Measurements from ENCODE around the gene SERPINE1. TPM values are rescaled to one million over a fixed set of nuclear protein-coding genes. Genes with fewer than 3 reads are reported as not detected.

Gene SERPINE1
- total and polyA plus RNA-seq, 2 of the 13 experiments (the other 11 are each of a cell fraction or from before 2014, with no cell fraction given), result 21.2 to 1,576 TPM

- TF ChIP-seq, protein P1, sequence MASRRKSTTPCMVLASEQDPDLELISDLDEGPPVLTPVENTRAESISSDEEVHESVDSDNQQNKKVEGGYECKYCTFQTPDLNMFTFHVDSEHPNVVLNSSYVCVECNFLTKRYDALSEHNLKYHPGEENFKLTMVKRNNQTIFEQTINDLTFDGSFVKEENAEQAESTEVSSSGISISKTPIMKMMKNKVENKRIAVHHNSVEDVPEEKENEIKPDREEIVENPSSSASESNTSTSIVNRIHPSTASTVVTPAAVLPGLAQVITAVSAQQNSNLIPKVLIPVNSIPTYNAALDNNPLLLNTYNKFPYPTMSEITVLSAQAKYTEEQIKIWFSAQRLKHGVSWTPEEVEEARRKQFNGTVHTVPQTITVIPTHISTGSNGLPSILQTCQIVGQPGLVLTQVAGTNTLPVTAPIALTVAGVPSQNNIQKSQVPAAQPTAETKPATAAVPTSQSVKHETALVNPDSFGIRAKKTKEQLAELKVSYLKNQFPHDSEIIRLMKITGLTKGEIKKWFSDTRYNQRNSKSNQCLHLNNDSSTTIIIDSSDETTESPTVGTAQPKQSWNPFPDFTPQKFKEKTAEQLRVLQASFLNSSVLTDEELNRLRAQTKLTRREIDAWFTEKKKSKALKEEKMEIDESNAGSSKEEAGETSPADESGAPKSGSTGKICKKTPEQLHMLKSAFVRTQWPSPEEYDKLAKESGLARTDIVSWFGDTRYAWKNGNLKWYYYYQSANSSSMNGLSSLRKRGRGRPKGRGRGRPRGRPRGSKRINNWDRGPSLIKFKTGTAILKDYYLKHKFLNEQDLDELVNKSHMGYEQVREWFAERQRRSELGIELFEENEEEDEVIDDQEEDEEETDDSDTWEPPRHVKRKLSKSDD (CRISPR knock-in tag; IDR thresholded peaks at IDR 0.05; ENCODE audit: low read depth), result no peak
- TF ChIP-seq MAFG (CRISPR knock-in tag; IDR thresholded peaks at IDR 0.05) (no peak), ZNF207 (IDR thresholded peaks at IDR 0.05; ENCODE audit: borderline replicate concordance) (no peak), TCF7 (IDR thresholded peaks at IDR 0.05; ENCODE audit: low read depth) (no peak), CHCHD3 (CRISPR knock-in tag; IDR thresholded peaks at IDR 0.05) (0 out of 2 replicates have a peak, but pooled peaks have one; percentile 62), NR3C1 (CRISPR knock-in tag; IDR thresholded peaks at IDR 0.05) (no peak), DNMT3B (CRISPR knock-in tag; conservative IDR thresholded peaks at IDR 0.05) (no peak), ADNP (CRISPR knock-in tag; IDR thresholded peaks at IDR 0.05) (no peak), ZNF564 (CRISPR knock-in tag; IDR thresholded peaks at IDR 0.05) (0 out of 2 replicates have a peak, but pooled peaks have one; percentile 17), MLLT10 (CRISPR knock-in tag; IDR thresholded peaks at IDR 0.05) (no peak), ZNF10 (CRISPR knock-in tag; IDR thresholded peaks at IDR 0.05; ENCODE audit: borderline replicate concordance, low read depth) (no peak), JUNB (CRISPR knock-in tag; IDR thresholded peaks at IDR 0.05; ENCODE audit: borderline replicate concordance) (no peak), TP53 (CRISPR knock-in tag; conservative IDR thresholded peaks at IDR 0.05) (no peak), ZNF136 (CRISPR knock-in tag; IDR thresholded peaks at IDR 0.05; ENCODE audit: low read depth) (no peak), RARG (CRISPR knock-in tag; IDR thresholded peaks at IDR 0.05; ENCODE audit: low read depth) (no peak), IRF2 (CRISPR knock-in tag; IDR thresholded peaks at IDR 0.05) (peak; percentile 100), MEF2D (CRISPR knock-in tag; IDR thresholded peaks at IDR 0.05) (peak; percentile 34; the same call in 1 of the 2 replicates), ZNF12 (CRISPR knock-in tag; IDR thresholded peaks at IDR 0.05) (0 out of 2 replicates have a peak, but pooled peaks have one; percentile 33), ZKSCAN1 (IDR thresholded peaks at IDR 0.05; ENCODE audit: low read length) (no peak), DR1 (CRISPR knock-in tag; IDR thresholded peaks at IDR 0.05) (no peak)
- TF ChIP-seq, protein P2, sequence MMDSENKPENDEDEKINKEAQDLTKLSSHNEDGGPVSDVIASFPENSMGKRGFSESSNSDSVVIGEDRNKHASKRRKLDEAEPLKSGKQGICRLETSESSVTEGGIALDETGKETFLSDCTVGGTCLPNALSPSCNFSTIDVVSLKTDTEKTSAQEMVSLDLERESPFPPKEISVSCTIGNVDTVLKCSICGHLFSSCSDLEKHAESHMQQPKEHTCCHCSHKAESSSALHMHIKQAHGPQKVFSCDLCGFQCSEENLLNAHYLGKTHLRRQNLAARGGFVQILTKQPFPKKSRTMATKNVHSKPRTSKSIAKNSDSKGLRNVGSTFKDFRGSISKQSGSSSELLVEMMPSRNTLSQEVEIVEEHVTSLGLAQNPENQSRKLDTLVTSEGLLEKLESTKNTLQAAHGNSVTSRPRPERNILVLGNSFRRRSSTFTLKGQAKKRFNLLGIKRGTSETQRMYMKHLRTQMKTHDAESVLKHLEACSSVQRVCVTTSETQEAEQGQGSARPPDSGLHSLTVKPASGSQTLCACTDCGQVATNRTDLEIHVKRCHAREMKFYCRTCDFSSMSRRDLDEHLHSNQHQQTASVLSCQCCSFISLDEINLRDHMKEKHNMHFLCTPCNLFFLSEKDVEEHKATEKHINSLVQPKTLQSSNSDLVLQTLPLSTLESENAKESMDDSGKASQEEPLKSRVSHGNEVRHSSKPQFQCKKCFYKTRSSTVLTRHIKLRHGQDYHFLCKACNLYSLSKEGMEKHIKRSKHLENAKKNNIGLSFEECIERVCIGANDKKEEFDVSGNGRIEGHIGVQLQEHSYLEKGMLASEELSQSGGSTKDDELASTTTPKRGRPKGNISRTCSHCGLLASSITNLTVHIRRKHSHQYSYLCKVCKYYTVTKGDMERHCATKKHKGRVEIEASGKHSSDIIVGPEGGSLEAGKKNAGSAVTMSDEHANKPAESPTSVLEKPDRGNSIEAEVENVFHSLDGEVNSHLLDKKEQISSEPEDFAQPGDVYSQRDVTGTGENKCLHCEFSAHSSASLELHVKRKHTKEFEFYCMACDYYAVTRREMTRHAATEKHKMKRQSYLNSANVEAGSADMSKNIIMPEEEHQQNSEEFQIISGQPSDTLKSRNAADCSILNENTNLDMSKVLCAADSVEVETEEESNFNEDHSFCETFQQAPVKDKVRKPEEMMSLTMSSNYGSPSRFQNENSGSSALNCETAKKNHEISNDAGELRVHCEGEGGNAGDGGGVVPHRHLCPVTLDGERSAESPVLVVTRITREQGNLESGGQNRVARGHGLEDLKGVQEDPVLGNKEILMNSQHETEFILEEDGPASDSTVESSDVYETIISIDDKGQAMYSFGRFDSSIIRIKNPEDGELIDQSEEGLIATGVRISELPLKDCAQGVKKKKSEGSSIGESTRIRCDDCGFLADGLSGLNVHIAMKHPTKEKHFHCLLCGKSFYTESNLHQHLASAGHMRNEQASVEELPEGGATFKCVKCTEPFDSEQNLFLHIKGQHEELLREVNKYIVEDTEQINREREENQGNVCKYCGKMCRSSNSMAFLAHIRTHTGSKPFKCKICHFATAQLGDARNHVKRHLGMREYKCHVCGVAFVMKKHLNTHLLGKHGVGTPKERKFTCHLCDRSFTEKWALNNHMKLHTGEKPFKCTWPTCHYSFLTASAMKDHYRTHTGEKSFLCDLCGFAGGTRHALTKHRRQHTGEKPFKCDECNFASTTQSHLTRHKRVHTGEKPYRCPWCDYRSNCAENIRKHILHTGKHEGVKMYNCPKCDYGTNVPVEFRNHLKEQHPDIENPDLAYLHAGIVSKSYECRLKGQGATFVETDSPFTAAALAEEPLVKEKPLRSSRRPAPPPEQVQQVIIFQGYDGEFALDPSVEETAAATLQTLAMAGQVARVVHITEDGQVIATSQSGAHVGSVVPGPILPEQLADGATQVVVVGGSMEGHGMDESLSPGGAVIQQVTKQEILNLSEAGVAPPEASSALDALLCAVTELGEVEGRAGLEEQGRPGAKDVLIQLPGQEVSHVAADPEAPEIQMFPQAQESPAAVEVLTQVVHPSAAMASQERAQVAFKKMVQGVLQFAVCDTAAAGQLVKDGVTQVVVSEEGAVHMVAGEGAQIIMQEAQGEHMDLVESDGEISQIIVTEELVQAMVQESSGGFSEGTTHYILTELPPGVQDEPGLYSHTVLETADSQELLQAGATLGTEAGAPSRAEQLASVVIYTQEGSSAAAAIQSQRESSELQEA (CRISPR knock-in tag; IDR thresholded peaks at IDR 0.05; ENCODE audit: not compliant biosample characterization), result no peak
Measured at GRCh38 chr7:101085162-101085964, 41.5 kb upstream of the SERPINE1 start, which contains the start of gene TRIM56 (continued).

Data from HepG2 (cell line).